GM21423 (cell line): ENCODE results near the gene TMEM237.
"Not testable (repeated sequence)": the region's sequence is repeated elsewhere in the genome, so short reads cannot be mapped to it uniquely, and the experiment has no call there.

Experiments used
- ATAC-seq: cut with Tn5 transposase; IDR thresholded peaks from one replicate; pipeline ENCODE4 v1.9.1; 2021; ENCODE audit warnings: mild to moderate bottlenecking, moderate library complexity; ENCODE audit not compliant: unreplicated experiment

TMEM237 gene

DNA sequence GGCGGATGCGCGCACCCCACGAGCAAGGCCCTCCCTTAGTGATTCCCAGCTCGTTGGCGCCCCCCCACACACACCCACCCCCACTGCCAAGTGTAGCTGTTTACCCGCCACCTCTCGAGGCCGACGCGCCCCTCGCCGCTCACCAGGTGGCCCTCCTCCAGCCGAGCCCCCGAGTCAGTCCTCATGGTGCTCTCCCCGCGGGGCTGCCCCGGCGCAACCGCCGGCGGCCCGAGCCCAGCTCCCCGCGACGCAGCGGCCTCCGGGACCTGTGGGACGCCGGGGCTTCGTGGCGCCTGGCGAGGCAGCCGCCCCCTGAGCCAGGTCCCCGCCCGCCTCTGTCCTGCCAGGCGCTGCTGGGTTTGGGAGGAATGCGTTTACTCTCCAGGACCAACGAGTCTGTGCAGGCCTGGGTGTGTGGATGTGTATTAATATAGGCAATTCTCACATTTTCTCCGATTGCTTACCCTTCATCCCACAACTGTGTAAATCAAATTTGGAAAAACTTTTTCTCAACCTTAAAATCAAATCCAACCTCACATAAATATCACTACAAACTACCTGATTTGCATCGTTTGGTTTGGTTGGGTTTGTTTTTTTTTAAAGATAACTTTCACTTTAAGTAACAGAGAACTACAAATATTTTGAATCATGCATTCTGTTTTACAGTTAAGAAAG is at the start of gene TMEM237:
Gene TMEM237 (minus strand): TSS at position 288 of the 675 bp plus-strand sequence. CDS start 103 bp downstream, at position 185.
- peak; percentile 44 for ATAC-seq

DNA sequence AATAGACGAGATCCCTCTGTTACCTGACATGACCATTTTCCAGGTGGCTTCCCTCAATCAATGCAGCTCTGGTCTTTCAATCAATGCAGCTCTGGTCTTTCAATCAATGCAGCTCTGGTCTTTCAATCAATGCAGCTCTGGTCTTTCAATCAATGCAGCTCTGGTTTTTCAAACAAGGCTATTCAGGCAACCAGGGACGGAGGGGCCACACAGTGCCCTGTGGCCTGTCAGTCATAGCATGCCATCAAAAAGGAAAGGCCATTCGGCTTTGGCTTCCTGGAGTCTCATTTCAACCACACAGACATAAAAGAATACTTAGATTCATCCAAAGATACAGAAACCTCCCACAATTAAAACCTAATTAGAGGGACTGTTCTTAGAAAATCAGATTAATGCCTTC is 41.9 kb upstream of the TMEM237 start:
- no peak for ATAC-seq

DNA sequence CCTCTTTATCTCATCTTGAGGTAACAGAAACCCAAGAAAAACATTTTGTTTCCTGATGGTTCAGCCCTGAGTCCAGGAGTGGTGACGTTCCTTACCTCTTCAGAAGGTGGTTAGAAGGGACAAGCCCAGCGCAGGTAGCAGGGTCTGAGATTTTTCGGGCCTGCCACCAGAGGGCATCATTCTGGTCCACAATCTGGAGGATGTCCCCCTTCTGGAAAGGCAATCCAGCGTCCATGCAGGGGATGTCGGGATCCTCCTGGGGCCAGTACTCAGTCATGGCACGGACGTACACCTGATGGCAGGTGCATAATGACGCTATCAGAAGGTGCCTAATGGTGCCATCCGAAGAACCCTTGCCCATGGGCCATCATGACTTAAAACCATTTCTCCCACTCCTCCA is 37.4 kb upstream of the TMEM237 start:
- ATAC-seq = no peak

DNA sequence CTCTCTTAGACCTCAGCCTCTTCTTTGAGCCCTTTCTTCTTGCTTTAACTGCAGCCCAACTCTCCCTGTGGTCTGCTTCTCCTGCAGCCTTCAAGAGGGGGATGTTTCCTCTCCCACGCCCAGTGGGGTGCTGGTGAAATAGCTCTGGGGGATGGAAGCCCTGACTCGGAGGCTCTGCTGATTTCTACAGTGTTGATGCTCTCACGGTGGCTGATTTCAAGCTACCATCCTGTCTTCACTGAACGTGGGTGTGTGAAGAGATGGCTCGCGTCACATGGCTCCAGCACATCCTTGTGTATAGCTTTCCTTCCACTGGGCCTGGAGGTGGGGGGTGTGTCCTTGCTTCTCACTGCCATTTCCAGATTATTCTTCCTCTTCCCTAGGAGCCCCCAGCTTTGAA is 35.1 kb upstream of the TMEM237 start:
- no peak for ATAC-seq

DNA sequence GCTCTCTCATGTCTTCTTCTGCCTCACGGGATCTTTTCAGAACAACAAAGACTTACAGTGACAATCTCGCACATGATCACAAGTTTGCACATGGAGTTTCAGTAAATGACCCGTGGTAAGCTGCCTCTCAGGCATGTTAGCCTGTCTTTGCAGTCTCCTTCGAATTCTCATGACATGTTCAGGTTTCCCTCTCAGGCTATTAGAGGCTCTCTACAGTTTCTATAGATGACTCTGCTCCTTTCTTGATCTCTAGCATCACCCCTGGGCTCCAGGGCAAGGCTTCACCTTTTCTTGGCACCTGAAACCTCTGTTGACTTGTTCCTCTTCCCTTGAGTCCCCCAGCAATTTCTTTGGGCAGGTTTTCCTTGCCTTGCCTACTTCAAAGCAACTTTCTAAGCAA is 32.2 kb upstream of the TMEM237 start:
- ATAC-seq = no peak

DNA sequence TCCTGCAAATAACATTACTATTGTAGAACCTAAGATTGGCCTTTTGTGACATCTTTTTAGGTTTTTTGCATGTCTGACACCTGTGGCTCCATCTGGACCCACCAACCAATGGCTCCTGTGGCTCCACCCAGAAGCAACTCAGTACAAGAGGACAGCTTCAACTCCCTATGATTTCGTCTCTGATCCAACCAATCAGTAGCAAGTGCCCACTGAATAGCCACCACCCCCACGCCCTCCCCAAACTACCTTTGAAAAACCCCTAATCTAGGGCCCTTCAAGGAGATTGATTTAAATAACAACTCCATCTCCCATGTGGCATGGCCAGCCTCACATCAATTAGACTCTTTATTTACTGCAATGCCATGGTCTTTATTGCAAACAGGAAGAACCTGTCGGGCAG is 31.5 kb upstream of the TMEM237 start:
- no peak for ATAC-seq

DNA sequence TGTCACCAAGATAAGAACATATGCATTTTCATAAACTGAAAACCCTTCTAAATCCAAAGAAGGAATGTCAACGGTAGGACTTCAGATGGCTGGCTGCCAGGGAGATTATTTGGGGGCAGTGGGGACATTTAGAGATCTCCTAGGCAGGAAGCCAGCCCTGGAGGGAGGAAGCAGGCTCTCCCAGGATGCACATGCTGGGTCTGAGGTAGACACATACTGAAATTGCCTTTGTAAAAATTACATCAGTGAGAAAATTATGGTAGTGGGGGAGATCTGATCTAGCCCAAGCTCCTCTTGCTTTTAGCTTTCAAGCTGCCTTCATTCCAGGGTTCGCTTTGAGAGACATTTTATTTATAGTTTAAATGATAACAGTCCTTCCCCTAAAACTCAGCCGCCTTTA is 31.0 kb upstream of the TMEM237 start:
- no peak for ATAC-seq

DNA sequence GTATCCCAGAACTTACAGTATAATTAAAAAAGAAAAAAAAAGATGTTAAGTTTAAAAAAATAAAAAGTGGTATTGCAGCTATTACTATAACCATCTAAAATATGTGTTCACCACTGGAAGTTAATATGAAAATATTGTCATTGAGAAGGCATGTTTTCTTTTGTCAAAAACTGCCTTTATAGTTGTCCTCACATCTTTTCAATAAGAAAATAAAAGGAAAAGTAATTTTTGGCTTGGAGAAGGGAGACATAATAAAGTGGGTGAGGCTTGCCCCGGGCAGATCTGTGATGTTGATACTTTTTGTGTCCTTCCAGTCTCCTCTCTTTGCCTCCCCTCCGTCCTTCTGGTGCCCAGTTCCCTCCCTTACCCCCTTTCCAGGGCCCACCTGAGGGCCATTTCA is 30.2 kb upstream of the TMEM237 start:
- ATAC-seq = no peak

GRCh38 chr2:201671205-201671604 is 27.9 kb upstream of the TMEM237 start:
- ATAC-seq = not testable (repeated sequence)

GRCh38 chr2:201669865-201670264 is 26.6 kb upstream of the TMEM237 start:
- ATAC-seq = no peak

DNA sequence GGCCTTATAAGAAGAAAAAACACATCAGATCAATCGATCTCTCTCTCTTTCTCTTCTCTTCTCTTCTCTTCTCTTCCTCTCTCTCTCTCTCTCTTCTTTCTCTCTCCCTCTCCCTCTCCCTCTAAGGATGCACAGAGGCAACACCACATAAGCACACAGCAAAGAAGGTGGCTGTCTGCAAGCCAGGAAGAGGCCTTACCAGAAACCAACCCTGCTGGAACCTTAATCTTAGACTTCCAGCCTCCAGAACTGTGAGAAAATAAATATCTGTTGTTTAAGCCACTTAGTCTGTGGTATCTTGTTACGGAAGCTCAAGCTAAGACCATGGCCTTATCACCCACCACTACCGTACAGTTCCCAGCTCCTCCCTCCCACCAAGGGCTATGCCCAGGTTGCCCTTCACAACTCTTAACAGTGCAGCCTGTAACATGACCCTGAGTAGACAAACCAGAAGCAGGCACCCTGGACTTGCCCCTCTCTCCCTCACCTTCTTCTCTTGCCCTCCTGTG is 25.2 kb upstream of the TMEM237 start:
- ATAC-seq = no peak

GRCh38 chr2:201664334-201664733 is 21.0 kb upstream of the TMEM237 start:
- no peak for ATAC-seq

DNA sequence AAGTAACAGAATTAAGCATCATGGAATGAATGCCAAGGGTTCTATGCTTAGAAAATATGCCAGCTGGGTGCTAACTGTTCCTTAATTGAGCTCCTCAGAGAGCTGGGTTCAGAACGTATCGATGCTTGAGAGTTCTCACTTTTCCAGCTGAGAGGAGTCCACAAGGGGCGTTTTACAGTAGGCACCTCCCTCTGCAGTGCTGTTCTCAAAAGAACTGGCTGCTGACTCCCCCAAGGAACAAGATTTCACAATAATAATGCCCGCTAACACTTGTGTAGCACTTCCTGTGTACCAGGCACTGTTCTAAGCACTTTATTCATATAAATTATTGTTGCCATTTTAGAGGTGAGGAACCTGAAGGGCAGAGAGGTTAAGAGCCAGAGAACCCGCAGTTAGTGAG is 18.1 kb upstream of the TMEM237 start:
- ATAC-seq = no peak

- ATAC-seq = no peak
Observed at GRCh38 chr2:201660293-201660895, 17.1 kb upstream of the TMEM237 start.

DNA sequence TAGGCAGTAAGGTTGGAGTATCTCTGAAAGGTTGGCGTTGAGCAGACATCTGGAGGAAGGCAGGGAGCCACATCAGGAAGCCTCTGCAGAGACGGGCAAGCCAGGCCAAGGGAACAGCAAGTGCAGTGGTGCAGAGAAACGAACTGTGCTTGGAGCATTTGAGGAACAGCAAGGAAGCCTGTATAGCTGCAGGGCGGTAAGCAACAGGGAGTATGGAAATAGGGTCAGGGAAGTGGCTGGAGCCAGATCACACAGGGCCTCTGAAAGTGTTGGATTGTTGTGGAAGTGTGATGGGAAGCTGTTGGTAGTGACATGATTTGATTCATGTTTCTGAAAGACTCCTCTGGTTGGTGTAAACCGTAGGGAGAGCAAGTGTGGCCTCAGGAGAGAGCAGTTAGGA is 13.4 kb upstream of the TMEM237 start:
- ATAC-seq = no peak

DNA sequence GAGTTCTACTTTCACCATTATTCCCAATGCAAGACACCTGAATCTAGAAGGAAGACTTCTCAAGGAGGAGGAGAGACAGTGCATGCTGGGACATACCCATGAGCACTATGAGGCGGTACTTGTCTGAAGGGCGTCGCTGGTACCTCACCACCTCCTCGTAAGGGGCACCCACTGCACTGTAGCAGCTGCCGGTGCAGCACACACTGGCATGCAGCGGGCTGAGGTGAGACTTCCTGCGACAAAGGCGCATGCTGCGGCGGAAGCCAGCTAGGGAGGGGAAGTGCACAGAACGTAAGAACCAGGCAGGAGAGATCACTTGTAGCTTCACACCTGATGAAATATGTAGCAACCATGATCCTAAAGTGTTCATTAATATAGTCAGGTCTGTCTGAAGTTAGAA is 12.8 kb upstream of the TMEM237 start:
- ATAC-seq = no peak

GRCh38 chr2:201654616-201655384 is 11.5 kb upstream of the TMEM237 start:
- ATAC-seq = no peak

DNA sequence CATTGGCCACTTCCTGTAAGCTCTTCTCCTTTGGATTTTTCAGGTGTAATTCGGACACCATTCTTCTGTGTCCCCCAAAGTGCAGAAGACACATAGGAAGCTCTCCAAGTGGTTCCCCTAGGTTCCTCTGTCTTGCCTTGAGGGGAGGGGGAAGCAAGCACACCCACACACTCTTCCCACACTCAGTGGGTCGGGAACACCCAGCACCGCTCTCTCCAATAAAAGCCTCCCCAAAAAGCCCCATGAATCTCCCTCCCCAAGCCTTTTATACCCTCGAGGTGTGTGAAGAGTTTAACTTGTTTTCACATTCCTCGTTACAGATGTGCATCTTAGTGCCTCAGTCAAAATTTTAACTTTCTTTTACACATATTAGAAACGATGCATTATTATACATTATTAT is 9.9 kb upstream of the TMEM237 start:
- no peak for ATAC-seq

- no peak for ATAC-seq
Observed at GRCh38 chr2:201649442-201649841, 6.1 kb upstream of the TMEM237 start.

GRCh38 chr2:201647431-201647830 is 4.1 kb upstream of the TMEM237 start:
- no peak for ATAC-seq

- ATAC-seq = no peak
Observed at GRCh38 chr2:201644001-201644400, 698 bp upstream of the TMEM237 start.
